Islet precursor cell (in vitro differentiated cells): ENCODE data around the gene CHST5.

Experiments
- DNase-seq: peaks from one replicate; pipeline ENCODE4 v3.0.0-alpha.2; 2018

The CHST5 gene

DNA sequence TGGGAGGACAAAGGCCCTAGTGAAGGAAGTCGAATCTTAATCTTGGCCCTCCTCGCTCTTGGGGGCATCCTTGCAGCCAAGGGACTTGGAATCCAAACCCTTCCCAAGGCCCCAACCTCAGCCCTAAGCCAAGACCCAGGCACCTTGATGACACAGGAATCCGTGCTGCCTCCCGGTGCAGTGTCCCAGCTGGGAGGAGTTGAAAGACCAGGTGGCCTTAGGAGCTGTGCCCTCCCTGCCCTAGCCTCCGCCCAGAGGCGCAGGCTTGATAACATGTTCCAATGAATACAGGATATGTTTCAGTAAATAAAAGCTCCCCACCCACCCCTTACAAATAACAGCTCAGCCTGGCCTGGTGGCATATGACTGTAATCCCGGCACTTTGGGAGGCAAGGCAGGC is at the start of gene CHST5:
CHST5 (minus strand) TSS at position 208 of the 400 bp plus-strand sequence. CDS start 5,724 bp downstream, outside the sequence.
- no peak for DNase-seq

DNA sequence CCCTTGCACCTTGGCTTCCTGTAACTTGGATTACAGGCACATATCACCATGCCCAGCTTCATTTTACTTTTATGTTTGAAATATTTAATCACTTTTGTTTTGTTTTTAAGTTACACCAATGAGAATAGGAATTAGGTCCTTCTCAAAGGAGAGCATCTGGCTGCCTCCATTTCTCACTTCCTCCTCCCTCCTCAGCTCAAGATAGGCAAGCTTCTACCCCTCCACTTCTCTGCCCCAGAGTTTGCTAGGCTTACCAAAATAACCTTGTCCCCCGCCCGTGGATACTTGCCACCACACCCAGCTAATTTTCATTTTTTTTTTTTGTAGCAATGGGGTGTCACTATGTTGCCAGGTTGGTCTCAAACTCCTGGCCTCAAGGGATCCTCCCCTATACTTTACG is 48.2 kb upstream of the CHST5 start:
- DNase-seq, result no peak

DNA sequence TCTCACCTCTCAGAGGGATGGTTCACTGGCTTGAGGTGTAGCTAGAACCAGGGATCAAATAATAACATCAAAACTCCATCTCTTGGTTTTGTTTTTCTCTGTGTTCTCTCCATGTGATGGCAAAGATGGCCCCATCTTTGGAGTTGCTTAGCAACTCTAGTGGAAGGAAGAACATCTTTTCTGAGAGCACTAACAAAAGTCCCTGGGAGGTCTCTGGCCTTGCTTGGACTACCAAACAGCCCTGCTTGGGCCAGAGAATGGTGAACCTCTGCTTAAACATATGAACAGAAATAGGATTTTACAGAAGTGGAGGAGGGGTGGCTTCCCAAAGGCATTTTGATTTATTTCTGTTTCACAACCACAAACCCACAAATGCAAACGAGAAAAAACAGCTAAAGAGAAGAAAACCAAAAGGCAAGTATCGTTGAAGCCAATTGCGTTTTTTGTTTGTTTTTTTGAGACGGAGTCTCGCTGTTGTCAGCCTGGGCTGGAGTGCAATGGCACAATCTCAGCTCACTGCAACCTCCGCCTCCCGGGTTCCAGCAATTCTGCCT is 43.5 kb upstream of the CHST5 start:
- no peak for DNase-seq

DNA sequence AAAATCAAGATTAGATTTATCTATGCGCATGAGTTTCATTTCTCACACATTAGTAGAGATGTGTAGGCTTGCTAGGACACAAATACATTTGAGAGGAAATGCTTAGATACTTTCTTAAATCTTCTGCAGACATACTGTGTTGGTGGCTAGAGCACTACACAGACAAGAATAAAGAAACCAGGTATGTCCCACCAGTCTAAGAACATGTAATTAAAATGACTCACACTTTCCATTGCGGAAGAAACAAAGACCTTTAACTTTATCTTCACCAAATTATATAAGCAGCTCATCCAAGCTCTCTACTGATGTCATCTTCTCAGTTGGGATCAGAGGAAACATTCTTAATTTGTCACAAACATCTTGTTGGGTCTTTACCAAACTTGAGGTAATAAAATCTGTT is 42.8 kb upstream of the CHST5 start:
- DNase-seq, result no peak

DNA sequence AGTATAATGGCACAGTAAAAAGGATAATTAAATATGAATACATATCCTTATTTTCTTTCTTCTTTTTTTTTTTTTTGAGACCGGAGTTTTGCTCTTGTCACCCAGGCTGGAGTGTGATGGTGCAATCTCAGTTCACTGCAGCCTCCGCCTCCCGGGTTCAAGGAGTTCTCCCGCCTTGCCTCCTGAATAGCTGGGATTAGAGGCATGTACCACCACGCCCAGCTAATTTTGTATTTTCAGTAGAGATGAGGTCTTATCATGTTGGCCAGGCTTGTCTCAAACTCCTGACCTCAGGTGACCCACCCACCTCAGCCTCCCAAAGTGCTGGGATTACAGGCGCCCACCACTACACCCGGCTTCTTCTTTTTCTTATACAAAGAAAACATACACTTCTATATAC is 42.3 kb upstream of the CHST5 start:
- DNase-seq, result no peak

DNA sequence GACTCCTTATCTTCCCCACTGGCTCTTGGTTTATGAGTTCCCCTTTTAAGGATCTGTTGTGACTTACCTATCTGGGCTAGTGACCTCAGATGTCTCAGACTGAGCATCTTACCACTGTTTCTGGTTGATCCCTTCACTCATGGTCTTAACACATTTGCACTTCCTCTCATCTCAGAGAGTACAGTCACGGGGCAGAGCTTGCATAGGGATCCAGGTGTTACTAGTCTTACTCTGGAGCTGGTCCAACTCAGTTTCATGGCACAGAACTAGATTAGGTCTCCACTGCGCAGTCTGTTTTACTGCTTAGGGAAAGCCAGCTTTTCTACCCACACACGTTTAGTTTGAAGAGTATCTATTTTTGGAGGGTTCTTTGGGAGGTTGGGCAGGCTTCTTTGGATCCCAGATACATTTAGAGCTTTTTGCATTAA is 40.5 kb upstream of the CHST5 start:
- DNase-seq, result no peak

DNA sequence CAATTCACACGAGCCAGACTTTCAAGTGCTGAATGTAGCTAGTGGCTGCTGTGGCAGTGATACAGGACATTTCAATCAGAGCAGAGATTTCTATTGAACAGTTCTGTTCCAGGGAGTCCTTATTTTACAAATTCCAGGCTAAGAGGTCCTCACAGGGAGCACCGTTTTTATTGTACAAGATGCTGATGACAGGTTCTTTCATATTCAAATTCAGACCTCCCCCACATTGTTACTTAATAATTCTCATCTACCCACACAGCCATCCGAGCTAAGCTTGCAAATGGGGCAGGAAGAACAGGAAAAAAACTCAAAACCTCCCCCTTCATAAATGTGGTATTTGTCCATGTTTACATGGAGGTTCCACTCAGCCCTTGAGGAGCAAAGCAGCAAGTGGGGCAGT is 40.0 kb upstream of the CHST5 start:
- DNase-seq, result no peak

DNA sequence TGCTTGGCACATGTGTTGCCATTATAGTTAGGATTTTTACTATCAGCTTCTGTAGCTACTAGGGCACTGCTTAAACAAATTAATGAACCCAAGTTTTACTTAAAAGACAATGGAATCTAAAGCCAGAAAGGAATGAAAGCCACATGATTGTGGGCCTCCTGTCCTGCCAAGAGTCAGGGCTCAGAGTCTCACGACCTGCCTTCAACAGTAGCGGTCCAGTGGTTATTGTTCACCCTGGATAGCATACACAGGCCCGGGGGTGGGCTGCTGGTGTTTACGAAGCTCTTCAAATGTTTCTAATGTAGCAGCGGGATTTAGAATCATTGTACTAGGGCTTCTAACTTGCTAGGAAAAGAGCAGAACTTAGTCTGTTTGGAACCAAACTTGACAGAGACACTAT is 38.0 kb upstream of the CHST5 start:
- DNase-seq, result no peak

DNA sequence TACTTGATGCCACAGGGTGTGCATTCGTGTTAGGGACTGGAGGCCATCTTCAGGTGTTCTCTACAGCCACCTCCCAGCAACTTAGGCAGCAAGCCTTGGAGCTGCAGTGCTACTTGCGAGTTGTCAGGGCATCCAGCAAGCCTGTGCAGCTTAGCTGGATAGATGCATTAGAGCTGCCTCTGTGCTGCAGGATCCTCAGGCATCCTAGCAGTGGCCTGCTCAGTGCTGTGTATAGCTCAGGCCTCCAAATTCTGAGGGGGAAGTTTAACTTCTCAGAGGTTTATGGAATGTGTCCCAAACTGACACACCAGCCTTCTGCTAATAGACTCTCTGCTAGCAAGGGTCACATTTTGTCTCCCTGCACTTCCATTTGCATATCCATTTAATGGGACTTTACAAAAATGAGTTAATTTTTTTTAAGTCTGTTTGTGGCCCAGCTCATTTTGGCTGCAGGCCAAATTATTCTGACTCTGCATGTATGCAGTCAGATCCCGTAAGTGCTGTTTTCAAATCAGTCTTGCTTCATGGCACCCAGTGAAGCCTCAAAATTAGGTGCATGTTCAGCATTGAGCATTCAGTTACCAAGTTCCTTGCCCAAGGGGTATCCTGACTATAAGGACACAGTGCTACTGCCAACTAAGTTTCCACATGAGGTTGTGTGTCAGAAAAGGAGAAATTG is 37.1 kb upstream of the CHST5 start:
- no peak for DNase-seq

DNA sequence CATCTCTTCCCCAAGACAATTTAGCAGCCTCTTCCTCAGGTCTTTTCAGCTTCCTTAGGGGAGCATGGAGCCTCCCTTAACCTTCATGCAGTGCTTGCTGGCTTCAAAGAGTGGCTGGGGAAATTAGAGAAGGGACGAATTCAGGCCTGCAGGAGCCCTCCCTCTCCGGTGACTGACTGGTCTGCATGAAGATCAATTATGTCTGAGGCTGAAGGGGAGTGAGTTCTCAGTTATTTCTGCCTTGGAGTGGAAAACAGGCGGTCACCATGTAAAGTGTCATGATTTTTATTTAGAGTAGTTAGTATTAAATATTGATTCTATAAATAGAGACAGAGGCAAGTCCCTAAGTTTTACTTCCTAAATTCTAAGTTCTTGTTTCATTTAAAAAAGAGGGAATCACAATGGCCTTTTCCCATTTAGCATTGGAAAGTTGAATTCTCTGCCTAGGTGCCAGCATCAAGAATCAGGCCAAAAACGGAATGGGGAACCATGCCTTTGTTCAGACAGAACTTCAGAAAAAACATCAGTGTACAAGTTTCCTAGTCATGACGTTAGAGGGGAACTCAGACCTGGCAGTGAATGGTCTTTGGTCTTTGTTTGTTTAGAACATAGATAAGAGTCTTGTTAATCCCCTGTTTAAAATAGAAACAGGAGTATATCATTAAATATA is 34.6 kb upstream of the CHST5 start:
- DNase-seq, result no peak

DNA sequence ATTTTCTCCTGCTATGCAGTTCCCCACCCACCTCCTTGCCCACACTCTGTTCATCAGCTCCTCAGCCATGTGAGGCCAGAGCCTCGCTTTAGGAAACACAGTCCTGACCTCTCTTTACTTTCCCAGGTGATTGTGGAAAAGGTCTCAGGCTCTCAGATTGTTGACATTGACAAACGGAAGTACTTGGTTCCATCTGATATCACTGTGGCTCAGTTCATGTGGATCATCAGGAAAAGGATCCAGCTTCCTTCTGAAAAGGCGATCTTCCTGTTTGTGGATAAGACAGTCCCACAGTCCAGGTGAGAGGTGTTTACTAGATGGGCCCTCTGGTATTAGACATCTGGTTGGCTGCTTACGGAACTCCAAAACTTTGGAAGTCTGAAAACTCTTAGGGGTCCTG is 32.0 kb upstream of the CHST5 start:
- no peak for DNase-seq

DNA sequence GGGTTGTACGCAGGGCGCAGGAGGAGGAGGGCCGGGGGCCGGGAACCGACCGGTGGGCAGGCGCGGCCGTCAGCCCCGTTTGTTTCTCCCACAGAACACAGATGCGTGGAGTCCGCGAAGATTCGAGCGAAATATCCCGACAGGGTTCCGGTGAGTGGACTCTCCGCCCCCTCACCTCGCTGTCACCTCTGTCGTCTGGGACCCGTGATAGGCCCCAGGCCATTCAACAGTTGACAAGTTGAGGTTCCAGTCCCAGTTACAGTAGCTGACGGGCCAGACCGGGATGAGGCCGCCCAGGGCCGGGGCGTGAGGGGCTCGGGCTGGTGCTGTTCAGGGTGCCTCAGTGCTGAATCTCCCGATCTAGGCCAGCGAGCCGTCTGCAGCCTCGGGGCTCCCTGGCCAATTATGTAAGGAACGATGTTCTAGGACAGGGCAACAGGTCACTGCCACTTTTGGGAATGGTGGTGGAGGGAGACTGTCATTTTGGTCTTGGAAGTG is 30.9 kb upstream of the CHST5 start:
- DNase-seq, result no peak

DNA sequence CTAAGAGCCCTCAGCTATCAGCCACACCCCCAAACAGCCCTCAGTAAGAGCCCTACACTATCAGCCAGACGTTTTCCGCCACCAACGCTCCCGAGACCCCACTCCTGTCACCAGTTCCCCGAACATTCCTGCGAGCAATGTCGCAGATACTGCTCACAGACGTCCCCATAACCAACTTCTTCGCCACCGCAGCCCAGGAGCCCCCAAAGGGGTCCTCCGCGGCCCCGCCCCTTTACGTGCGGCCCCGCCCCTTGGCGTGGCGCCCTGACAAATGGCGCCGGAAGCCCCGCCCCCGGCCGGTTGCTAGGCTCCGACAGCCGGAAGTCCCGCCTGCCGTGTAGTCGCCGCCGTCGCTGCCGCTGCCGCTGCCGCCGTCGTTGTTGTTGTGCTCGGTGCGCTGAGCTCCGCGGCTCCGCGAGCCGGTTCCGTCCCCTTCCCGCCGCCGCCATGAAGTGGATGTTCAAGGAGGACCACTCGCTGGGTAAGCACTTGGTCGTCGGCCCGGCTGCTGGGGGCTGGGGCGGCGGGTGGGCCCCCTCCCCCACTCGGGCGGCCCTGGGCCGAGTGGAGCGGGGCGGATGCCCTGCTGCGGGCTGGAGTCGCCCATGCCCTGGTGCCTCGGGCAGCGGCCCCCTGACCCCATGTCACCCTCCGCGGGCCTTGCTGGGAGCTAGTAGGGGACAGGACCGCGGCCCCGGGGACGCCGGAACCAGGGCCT is 30.3 kb upstream of the CHST5 start, which contains the start of gene GABARAPL2:
GABARAPL2 (plus strand) TSS at position 340 of the 718 bp plus-strand sequence; CDS start at position 448, 108 bp downstream.
- DNase-seq, result peak; percentile 93

DNA sequence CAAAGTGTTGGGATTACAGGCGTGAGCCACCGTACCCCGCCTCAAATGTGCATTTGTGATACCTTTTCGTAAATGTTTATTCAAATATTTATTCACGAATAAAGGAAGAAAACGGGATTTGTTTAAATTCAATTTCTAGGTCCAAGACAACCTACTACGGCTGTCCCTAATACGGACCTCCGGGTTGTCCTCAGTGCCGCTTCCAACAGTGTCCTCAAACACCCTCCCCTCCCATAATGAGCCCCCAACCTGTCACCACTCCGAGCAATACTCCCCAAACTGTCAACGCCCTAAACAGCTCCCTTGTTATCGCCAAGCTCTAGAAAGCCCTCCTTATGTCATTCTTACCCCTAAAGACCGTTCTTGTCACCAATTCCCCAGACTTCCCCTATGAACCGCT is 29.7 kb upstream of the CHST5 start:
- DNase-seq, result no peak

DNA sequence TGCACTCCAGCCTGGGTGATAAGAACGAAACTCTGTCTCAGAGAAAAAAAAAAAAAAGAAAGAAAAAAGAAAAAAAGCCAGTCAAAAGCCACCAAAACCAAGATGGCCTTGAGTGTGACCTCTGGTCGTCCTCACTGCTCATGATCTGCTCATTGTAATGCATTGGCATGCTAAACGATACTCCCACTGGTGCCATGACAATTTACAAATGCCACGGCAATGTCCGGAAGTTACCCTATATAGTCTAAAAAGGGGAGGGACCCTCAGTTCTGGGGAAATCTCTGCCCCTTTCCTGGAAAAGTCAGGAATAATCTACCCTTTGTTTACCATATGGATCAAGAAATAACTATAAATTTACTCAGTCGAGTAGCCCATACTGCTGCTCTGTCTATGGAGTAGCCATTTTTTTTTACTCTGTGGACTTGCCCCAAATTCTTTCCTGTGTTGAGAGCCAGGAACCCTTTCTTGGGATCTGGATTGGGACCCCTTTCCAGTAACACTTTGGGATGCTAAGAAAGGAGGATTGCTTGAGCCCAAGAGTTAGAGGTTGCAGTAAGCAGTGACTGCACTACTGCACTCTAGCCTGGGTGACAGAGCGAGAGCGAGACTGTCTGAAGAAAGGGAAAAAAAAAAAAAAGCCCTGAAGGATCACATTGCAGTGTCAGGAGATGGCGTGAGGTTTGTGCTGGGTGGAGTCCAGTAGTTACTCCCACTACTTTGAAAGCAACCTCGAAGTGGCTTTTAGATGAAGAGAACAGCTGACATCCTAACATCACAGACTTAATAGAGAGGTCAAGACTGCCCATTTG is 23.9 kb upstream of the CHST5 start:
- DNase-seq, result peak; percentile 76

DNA sequence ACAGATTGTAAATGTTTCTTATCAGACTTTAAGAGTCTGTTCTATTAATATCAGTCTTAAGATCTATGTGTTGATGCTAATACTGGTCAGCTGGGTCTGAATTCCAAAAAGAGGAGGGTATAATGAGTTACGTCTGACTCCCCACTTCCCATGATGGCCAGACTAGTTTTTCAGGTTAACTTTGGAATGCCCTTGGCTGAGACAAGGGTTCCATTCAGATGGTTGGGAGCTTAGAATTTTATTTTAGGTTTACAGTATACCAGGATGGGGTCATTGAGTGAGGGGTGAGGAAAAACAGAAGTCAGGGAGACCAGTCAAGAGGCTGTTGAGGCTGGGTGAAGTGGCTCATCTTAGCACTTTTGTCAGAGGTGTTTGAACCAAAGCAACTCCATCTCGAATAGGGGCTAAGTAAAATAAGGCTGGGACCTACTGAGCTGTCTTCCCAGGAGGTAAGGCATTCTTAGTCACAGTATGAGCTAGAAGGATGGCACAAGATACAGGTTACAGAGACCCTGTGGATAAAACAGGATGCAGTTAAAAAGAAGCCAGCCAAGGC is 23.0 kb upstream of the CHST5 start:
- peak; percentile 63 for DNase-seq

DNA sequence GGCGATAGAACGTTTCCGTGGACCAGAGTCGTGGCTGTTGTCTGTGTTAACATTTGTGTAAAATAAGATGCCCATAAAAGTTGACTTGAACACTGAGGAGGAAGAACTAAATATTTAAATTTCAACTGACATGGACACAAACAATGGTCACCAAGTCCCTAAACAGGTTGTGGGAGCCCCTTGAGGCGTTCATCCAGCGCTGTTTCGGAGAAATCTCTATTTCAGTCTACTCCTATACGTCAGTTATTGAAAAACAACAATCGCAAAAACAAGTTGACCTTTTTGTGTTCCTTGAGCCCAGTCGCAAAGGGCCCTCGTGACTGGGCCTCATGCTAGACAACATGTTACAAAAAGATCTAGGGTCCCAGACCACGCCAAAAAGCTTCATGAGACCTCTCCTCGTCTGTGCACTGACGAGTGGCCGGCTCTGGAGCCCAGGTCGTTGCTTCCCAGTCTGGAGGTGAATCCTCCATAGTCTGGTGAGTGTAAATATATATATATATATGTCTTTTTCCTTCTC is 20.6 kb upstream of the CHST5 start:
- DNase-seq, result no peak

DNA sequence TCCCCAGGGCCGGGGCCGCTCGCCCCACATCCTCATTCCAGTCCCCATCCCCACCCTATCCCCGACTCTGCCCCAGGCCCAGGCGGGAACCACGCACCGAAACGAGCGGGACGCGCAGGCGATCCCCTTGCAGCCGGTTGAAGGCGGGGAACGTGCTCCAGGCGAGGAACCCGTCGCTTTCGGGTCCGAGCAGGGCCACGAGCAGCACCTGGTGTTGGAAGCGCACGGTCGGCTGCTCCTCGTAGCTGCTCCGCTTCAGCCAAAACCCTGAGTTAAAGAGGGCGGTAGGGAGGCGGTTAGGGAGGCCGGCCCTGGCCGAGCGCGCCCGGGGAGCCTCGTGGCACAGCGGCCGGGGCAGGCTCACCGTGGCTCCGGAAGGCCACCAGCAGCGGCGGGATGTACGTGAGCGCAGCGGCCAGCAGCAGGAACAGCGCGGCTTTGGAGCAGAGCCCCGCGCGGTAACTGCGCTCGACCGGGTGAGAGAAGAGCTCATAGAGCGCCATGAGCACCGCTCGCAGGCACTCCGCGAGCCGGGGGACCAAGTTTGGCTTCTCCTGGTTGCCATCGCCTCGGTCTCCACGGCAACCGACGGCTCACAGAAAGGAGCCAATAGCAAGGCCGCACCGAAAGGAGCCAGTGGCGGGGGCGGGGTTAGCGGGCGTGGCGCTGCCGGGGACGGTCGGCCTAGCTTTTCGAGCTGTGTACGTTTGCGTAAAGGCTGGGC is 20.0 kb upstream of the CHST5 start, which contains the start of gene TMEM231:
TMEM231 (minus strand) TSS at position 546 of the 724 bp plus-strand sequence; CDS start at position 503, 43 bp downstream.
- peak; percentile 98 for DNase-seq

DNA sequence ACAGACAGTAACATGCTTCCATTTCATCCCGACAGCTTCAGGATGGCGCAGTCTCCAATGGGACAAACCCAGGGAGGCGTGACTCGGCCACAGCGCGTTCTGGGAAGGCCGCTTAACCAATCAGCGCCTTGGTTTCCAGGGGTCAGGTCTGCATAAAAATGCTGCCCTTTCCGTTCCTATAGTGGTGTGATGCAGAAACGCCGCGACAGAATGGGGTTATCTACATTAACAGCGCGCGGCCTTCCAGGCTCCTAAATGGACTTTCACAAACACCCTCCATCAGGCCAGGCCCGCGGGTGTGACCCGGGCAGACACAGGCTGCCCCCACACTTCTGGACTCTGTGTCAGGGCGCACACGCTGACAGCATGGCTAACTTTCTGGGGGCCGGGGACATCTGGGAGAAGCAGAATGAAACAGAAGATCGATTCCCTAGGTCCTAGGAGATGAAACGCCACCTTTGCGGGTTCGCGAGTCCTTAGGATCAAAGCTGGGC is 19.4 kb upstream of the CHST5 start:
- peak; percentile 95 for DNase-seq

DNA sequence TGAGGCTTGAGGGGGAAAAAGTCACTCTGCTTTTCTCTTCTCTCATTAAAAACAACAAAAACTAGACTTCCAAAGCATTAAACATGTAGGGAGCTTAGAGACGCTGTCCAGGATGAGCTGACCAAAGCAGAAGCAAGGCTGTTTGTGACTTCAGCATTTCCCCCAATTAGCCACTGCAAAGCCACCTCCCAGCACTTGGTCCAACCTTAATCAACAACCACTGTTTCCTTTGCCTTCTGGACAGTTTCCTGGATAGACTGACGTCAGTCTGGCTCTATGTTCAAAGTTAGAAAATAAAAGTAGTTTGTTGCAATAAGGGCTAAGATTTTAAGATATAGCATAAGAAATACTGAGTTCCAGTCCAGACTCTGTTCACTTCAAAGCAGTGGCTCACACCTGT is 17.0 kb upstream of the CHST5 start:
- DNase-seq, result no peak

DNA sequence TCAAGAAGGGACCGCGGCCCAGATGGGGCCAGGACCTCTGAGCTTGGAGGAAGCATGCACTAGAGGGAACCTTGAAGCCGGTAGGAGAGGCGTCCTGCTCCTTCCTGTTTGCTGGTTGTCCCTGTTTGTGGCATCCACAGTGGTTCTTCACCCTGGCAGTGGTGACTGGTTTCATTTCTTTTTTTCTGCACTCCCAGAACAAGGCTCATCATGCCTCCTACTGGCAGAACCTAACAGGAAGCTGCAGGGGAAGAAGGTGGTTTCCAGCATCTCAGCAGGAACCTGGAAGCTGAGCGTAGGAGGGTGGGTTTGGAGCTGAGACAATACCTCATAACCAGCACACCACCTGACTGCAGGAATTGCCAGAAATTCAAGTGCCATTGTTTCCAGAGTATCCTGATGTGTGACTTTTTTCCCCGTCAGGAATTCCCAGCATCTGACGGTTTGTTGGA is 14.3 kb upstream of the CHST5 start:
- peak; percentile 84 for DNase-seq
